HEK293 (cell line): ENCODE measurements around the gene ACAD11.

Experiments used
- FEZF1 ChIP-seq: fragments of 450-650 bp; formaldehyde crosslinking; IDR thresholded peaks from 2 replicates; pipeline ENCODE4 v1.5.1; 2016; ENCODE audit warnings: missing biosample characterization, missing genetic modification characterization
- HOXA7 ChIP-seq: sonication (generic); formaldehyde crosslinking; IDR thresholded peaks from 2 replicates; pipeline ENCODE4 v1.8.1; 2022; ENCODE audit warnings: missing genetic modification reagents, borderline replicate concordance
- HOXC10 ChIP-seq: sonication (generic); formaldehyde crosslinking; IDR thresholded peaks from 2 replicates; pipeline ENCODE4 v1.8.1; 2023; ENCODE audit warnings: mild to moderate bottlenecking, missing genetic modification reagents
- KLF10 ChIP-seq: fragments of 450-650 bp; IDR thresholded peaks from 2 replicates; pipeline ENCODE4 v1.5.1; 2018; ENCODE audit warnings: missing biosample characterization, mild to moderate bottlenecking, missing genetic modification characterization
- KLF8 ChIP-seq: fragments of 450-650 bp; formaldehyde crosslinking; IDR thresholded peaks from 2 replicates; pipeline ENCODE4 v1.5.1; 2016; ENCODE audit warnings: missing biosample characterization, missing genetic modification characterization
- MZF1 ChIP-seq: fragments of 450-650 bp; formaldehyde crosslinking; IDR thresholded peaks from 2 replicates; pipeline ENCODE4 v1.5.1; 2017; ENCODE audit warnings: missing biosample characterization, missing genetic modification characterization, borderline replicate concordance
- SP2 ChIP-seq: fragments of 450-650 bp; formaldehyde crosslinking; IDR thresholded peaks from 2 replicates; pipeline ENCODE4 v1.5.1; 2016; ENCODE audit warnings: missing biosample characterization, missing genetic modification characterization
- SP3 ChIP-seq: fragments of 450-650 bp; formaldehyde crosslinking; IDR thresholded peaks from 2 replicates; pipeline ENCODE4 v1.5.1; 2016; ENCODE audit warnings: missing biosample characterization, missing genetic modification characterization
- SP7 ChIP-seq: fragments of 450-650 bp; formaldehyde crosslinking; IDR thresholded peaks from 2 replicates; pipeline ENCODE4 v1.5.1; 2016; ENCODE audit warnings: missing biosample characterization, missing genetic modification characterization
- TCF7L2 ChIP-seq: IDR thresholded peaks from 2 replicates; pipeline ENCODE4 v1.6.1; 2011; ENCODE audit warnings: low read depth, mild to moderate bottlenecking, inconsistent platforms, low read length, moderate library complexity, borderline replicate concordance
- TRIM28 ChIP-seq: IDR thresholded peaks from 2 replicates; pipeline ENCODE4 v1.6.1; 2011; ENCODE audit warnings: low read length, control low read depth, borderline replicate concordance
- ZFP37 ChIP-seq: fragments of 450-650 bp; formaldehyde crosslinking; IDR thresholded peaks from 2 replicates; pipeline ENCODE4 v1.5.1; 2016; ENCODE audit warnings: missing biosample characterization, missing genetic modification characterization
- ZNF132 ChIP-seq: fragments of 450-650 bp; formaldehyde crosslinking; IDR thresholded peaks from 2 replicates; pipeline ENCODE4 v1.5.1; 2017; ENCODE audit warnings: missing biosample characterization, missing genetic modification characterization, borderline replicate concordance
- ZNF174 ChIP-seq: fragments of 450-650 bp; formaldehyde crosslinking; IDR thresholded peaks from 2 replicates; pipeline ENCODE4 v1.5.0; 2017; ENCODE audit warnings: missing biosample characterization, mild to moderate bottlenecking, missing genetic modification characterization
- ZNF19 ChIP-seq: fragments of 450-650 bp; formaldehyde crosslinking; IDR thresholded peaks from 2 replicates; pipeline ENCODE4; 2016; ENCODE audit warnings: missing biosample characterization, missing genetic modification characterization, low read depth
- ZNF214 ChIP-seq: fragments of 450-650 bp; formaldehyde crosslinking; IDR thresholded peaks from 2 replicates; pipeline ENCODE4 v1.5.1; 2017; ENCODE audit warnings: missing biosample characterization, mild to moderate bottlenecking, missing genetic modification characterization, borderline replicate concordance
- ZNF24 ChIP-seq: fragments of 450-650 bp; formaldehyde crosslinking; IDR thresholded peaks from 2 replicates; pipeline ENCODE4 v1.5.1; 2016; ENCODE audit warnings: missing biosample characterization, missing genetic modification characterization
- ZNF248 ChIP-seq: fragments of 450-650 bp; formaldehyde crosslinking; IDR thresholded peaks from 2 replicates; pipeline ENCODE4 v1.5.1; 2017; ENCODE audit warnings: missing biosample characterization, missing genetic modification characterization
- ZNF302 ChIP-seq: fragments of 450-650 bp; formaldehyde crosslinking; IDR thresholded peaks from 2 replicates; pipeline ENCODE4 v1.5.1; 2016; ENCODE audit warnings: missing biosample characterization, missing genetic modification characterization, low read depth
- ZNF311 ChIP-seq: fragments of 450-650 bp; formaldehyde crosslinking; IDR thresholded peaks from 2 replicates; pipeline ENCODE4 v1.5.1; 2017; ENCODE audit warnings: missing biosample characterization, missing genetic modification characterization, borderline replicate concordance
- ZNF404 ChIP-seq: fragments of 450-650 bp; formaldehyde crosslinking; IDR thresholded peaks from 2 replicates; pipeline ENCODE4 v1.5.1; 2017; ENCODE audit warnings: missing biosample characterization, missing genetic modification characterization
- ZNF561 ChIP-seq: fragments of 450-650 bp; IDR thresholded peaks from 2 replicates; pipeline ENCODE4 v1.5.1; 2018; ENCODE audit warnings: missing biosample characterization, missing genetic modification characterization, borderline replicate concordance
- ZNF791 ChIP-seq: fragments of 450-650 bp; formaldehyde crosslinking; IDR thresholded peaks from 2 replicates; pipeline ENCODE4 v1.5.1; 2016; ENCODE audit warnings: missing biosample characterization, missing genetic modification characterization
- ZSCAN30 ChIP-seq: fragments of 450-650 bp; IDR thresholded peaks from 2 replicates; pipeline ENCODE4 v1.5.1; 2018; ENCODE audit warnings: missing biosample characterization, mild to moderate bottlenecking, missing genetic modification characterization, moderate library complexity
- TF ChIP-seq, protein P1 (sequence below): fragments of 450-650 bp; formaldehyde crosslinking; optimal IDR thresholded peaks from 2 replicates; pipeline ENCODE3; 2016; ENCODE audit warnings: missing biosample characterization, mild to moderate bottlenecking, missing genetic modification characterization
- TF ChIP-seq, protein P2 (sequence below): fragments of 450-650 bp; formaldehyde crosslinking; IDR thresholded peaks from 2 replicates; pipeline ENCODE4 v1.5.1; 2016; ENCODE audit warnings: missing biosample characterization, missing genetic modification characterization
- TF ChIP-seq, protein P3 (sequence below): fragments of 450-650 bp; IDR thresholded peaks from 2 replicates; pipeline ENCODE4 v1.5.1; 2018; ENCODE audit warnings: missing biosample characterization, mild to moderate bottlenecking, missing genetic modification characterization
- TF ChIP-seq, protein P4 (sequence below): fragments of 450-650 bp; formaldehyde crosslinking; IDR thresholded peaks from 2 replicates; pipeline ENCODE4 v1.5.1; 2017; ENCODE audit warnings: missing biosample characterization, missing genetic modification characterization

ACAD11 gene

DNA sequence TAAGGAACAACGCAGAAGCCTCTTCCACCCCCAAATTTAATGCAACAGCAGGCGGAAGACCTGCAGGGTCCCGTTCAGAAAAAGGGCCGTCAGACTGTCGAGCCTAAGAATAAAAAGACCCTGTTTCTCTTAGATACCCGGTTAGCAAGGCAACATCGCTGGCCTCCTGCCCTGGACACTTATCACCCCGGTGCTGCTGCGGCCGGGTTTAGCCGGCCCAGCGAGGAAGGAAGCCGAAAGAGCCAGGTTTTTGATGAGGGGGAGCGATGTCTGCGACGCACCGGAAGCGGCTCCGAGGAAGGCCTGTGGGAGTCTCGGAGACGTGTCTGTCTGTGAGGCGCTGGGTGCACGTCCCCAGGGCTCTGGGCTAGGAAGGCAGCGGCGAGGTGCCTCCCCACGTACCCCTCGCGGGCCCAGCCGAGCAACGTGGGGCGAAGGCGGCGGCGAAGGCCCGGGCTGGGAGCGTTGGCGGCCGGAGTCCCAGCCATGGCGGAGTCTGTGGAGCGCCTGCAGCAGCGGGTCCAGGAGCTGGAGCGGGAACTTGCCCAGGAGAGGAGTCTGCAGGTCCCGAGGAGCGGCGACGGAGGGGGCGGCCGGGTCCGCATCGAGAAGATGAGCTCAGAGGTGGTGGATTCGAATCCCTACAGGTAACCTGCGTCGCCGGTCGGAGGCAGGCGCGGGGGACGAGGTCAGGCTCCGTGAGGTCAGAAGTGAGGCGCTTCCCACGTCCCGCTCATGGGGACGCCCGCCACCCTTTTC, 622 bp upstream of the ACAD11 start, which contains the start of gene UBA5 (continued):
- TF ChIP-seq, protein P1, sequence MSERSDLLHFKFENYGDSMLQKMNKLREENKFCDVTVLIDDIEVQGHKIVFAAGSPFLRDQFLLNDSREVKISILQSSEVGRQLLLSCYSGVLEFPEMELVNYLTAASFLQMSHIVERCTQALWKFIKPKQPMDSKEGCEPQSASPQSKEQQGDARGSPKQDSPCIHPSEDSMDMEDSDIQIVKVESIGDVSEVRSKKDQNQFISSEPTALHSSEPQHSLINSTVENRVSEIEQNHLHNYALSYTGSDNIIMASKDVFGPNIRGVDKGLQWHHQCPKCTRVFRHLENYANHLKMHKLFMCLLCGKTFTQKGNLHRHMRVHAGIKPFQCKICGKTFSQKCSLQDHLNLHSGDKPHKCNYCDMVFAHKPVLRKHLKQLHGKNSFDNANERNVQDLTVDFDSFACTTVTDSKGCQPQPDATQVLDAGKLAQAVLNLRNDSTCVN: peak; percentile 52
- TF ChIP-seq ZNF214 (tag by site-specific recombination): no peak
- TF ChIP-seq MZF1: no peak
- TF ChIP-seq ZNF248 (tag by site-specific recombination): no peak
- TF ChIP-seq ZNF404 (tag by site-specific recombination): no peak
- TF ChIP-seq FEZF1: no peak
- TF ChIP-seq SP2 (tag by site-specific recombination): no peak
- no peak for TF ChIP-seq ZNF791
- no peak for TF ChIP-seq ZNF24
- peak; percentile 19; the same call in 1 of the 2 replicates for TF ChIP-seq KLF10 (tag by site-specific recombination)
- 0 out of 2 replicates have a peak, but pooled peaks have one; percentile 36 for TF ChIP-seq ZNF561 (tag by site-specific recombination)
- TF ChIP-seq ZNF132 (tag by site-specific recombination): no peak
- TF ChIP-seq KLF8: no peak
- TF ChIP-seq TCF7L2: no peak
- TF ChIP-seq, protein P2, sequence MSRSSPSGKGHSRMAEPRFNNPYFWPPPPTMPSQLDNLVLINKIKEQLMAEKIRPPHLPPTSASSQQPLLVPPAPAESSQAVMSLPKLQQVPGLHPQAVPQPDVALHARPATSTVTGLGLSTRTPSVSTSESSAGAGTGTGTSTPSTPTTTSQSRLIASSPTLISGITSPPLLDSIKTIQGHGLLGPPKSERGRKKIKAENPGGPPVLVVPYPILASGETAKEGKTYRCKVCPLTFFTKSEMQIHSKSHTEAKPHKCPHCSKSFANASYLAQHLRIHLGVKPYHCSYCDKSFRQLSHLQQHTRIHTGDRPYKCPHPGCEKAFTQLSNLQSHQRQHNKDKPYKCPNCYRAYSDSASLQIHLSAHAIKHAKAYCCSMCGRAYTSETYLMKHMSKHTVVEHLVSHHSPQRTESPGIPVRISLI (tag by site-specific recombination): no peak
- TF ChIP-seq ZNF302: no peak
- TF ChIP-seq ZFP37 (tag by site-specific recombination): no peak
- TF ChIP-seq, protein P3, sequence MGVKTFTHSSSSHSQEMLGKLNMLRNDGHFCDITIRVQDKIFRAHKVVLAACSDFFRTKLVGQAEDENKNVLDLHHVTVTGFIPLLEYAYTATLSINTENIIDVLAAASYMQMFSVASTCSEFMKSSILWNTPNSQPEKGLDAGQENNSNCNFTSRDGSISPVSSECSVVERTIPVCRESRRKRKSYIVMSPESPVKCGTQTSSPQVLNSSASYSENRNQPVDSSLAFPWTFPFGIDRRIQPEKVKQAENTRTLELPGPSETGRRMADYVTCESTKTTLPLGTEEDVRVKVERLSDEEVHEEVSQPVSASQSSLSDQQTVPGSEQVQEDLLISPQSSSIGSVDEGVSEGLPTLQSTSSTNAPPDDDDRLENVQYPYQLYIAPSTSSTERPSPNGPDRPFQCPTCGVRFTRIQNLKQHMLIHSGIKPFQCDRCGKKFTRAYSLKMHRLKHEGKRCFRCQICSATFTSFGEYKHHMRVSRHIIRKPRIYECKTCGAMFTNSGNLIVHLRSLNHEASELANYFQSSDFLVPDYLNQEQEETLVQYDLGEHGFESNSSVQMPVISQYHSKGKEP (tag by site-specific recombination): 0 out of 2 replicates have a peak, but pooled peaks have one; percentile 28
- no peak for TF ChIP-seq SP7 (tag by site-specific recombination)
- TF ChIP-seq ZNF174 (tag by site-specific recombination): no peak
- TF ChIP-seq ZNF311 (tag by site-specific recombination): no peak
- no peak for TF ChIP-seq ZNF19
- TF ChIP-seq ZSCAN30 (tag by site-specific recombination): no peak; the same call in 1 of the 2 replicates
- TF ChIP-seq HOXA7 (CRISPR knock-in tag): no peak
- TF ChIP-seq TRIM28: no peak
- TF ChIP-seq HOXC10 (CRISPR knock-in tag): no peak
- TF ChIP-seq, protein P4, sequence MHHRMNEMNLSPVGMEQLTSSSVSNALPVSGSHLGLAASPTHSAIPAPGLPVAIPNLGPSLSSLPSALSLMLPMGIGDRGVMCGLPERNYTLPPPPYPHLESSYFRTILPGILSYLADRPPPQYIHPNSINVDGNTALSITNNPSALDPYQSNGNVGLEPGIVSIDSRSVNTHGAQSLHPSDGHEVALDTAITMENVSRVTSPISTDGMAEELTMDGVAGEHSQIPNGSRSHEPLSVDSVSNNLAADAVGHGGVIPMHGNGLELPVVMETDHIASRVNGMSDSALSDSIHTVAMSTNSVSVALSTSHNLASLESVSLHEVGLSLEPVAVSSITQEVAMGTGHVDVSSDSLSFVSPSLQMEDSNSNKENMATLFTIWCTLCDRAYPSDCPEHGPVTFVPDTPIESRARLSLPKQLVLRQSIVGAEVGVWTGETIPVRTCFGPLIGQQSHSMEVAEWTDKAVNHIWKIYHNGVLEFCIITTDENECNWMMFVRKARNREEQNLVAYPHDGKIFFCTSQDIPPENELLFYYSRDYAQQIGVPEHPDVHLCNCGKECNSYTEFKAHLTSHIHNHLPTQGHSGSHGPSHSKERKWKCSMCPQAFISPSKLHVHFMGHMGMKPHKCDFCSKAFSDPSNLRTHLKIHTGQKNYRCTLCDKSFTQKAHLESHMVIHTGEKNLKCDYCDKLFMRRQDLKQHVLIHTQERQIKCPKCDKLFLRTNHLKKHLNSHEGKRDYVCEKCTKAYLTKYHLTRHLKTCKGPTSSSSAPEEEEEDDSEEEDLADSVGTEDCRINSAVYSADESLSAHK: no peak
- TF ChIP-seq SP3: no peak
